Stomach (tissue), 9 donors: Measurements from ENCODE around the gene ANKRD11. TPM values are rescaled to one million over a fixed set of nuclear protein-coding genes. Genes with fewer than 3 reads are reported as not detected.
A peak's percentile ranks its signal among the peaks of the same experiment; 100 is the strongest.

Experiments
- DNase-seq, 2 donors: peaks; one replicate each; pipeline versions ENCODE4 v3.0.0 to v3.0.0-alpha.2; 2013 to 2019
- H3K27ac ChIP-seq, 5 donors: fragments of 200-600 bp in 4 of 5; sonication (generic) in 4 of 5; one replicate each; pipeline ENCODE4 v1.5.1; 2013 to 2019; ENCODE audit warnings: mild to moderate bottlenecking in 1 of 5, moderate library complexity in 1 of 5
- H3K27me3 ChIP-seq, 3 donors: fragments of 200-600 bp; sonication (generic); one replicate each; pipeline ENCODE4 v1.5.1; 2017 to 2019; ENCODE audit warnings: mixed run types in 1 of 3
- H3K36me3 ChIP-seq, 4 donors: fragments of 200-600 bp; sonication (generic); 1 replicate in 3 of 4; 2 replicates in 1 of 4; pipeline ENCODE4 v1.5.1; 2016 to 2019
- H3K4me1 ChIP-seq, 4 donors: fragments of 200-600 bp; sonication (generic); one replicate each; pipeline ENCODE4 v1.5.1; 2016 to 2019
- H3K4me3 ChIP-seq, 4 donors: fragments of 200-600 bp; sonication (generic) in 3 of 4; one replicate each; pipeline ENCODE4 v1.5.1; 2016 to 2019; ENCODE audit warnings: mild to moderate bottlenecking in 1 of 4
- H3K9me3 ChIP-seq, 4 donors: fragments of 200-600 bp; sonication (generic); one replicate each; pipeline ENCODE4 v1.5.1; 2016 to 2019
- EP300 ChIP-seq: sonication (generic); formaldehyde crosslinking; IDR thresholded peaks from one replicate; pipeline ENCODE4 v1.6.1; 2017; ENCODE audit warnings: antibody characterized with exemption
- POLR2A ChIP-seq, 4 donors: fragments of 450-650 bp; IDR thresholded peaks; one replicate each; pipeline ENCODE4 v1.6.1; 2016; ENCODE audit warnings: antibody characterized with exemption in 4 of 4, control low read depth in 2 of 4, mild to moderate bottlenecking in 1 of 4, moderate library complexity in 1 of 4
- POLR2AphosphoS5 ChIP-seq, 3 donors: sonication (generic); formaldehyde crosslinking; IDR thresholded peaks; one replicate each; pipeline ENCODE4 v1.6.1; 2016; ENCODE audit warnings: antibody characterized with exemption in 3 of 3
- WGBS, 5 donors: extraction: QIAGEN DNeasy Blood & Tissue Kit in 3 of 5; methylation state at CpG; one replicate each; pipeline versions ENCODE4 v1.1.5 to v1.1.7; 2013 to 2018; 5-methylcytosine and 5-hydroxymethylcytosine counted together
- intact Hi-C: fragments of 100-400 bp; cut with DNase I; formaldehyde crosslinking; loops from one replicate; pipeline ENCODE4 v1.15.1; 2023; ENCODE audit warnings: low total_unique reads
- polyA plus RNA-seq, 3 donors: library from polyadenylated mRNA; stranded (reverse); fragments of 200-250 nt; gene quantifications; one replicate each; pipeline ENCODE4 v1.2.3, GENCODE V29; 2013
- total RNA-seq, 5 donors: library from RNA; depleted of rRNA; stranded (reverse); fragments of >200 nt; gene quantifications; one replicate each; pipeline versions ENCODE4 v1.1.0 to v1.2.3, GENCODE V29; 2014 to 2016
- TF ChIP-seq, protein P1 (sequence below), 7 experiments: fragments of 450-650 bp in 4 of 7; fragments of 200-600 bp in 3 of 7; sonication (generic) in 3 of 7; IDR thresholded peaks; one replicate each; pipeline ENCODE4 v1.5.1; 2016 to 2019; ENCODE audit warnings: antibody characterized with exemption in 7 of 7, control low read depth in 2 of 7, mild to moderate bottlenecking in 1 of 7
- donor health status: healthy with polysubstance abuse.
- donor health status: Bipolar disorder and iron deficiency.
- donor health status: healthy.

Gene ANKRD11
- total and polyA plus RNA-seq, 8 donors = 25.4 to 350 (median 88.7) TPM

DNA sequence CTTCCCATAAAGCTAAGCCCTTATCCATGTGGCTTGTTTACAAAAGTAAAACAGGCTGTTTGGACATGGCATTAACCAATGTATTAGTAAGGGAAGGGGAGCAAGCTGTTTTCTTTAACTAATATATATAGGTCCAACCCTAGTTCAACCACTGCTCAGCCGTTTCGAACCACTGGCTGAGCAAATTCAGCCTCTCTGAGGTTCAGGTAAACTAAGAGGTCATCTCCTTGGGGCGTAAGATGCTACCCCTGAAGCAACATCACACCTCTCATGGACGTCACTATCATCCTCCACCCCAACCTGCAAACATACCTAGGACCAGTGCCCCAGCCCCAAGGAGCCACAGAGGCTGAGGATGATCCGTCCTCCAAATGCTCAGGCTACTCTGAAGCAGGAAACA, 45.2 kb downstream of the ANKRD11 start:
- WGBS, 5 donors = 46 to 65% (median 50%) methylated on average over 5 of the region's 5 CpGs
- no peaks in the 10 kb centered on the region for H3K36me3 ChIP-seq

DNA sequence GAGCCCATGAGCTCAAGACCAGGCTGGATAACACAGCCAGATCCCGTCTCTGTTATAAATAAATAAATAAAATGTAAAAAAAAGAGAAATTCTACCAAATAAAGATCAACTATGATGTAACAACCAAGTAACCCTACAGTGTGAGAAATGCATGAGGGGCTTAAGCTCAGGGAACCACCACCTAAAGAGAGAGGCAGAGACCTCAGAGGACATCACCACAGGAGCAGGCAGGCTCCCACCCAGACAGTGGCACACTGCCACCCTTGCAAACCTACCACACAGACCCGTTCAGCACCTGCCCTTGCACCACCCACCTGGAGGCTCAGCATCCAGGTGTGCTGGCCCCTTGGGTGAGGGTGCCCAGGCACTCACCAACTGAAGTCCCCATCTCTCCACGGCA, 45.6 kb downstream of the ANKRD11 start:
- Histone ChIP-seq H3K27ac (peak overlapping the region in 3 of 5 donors; percentile 3 to 63 (median 37)), H3K4me3 (no peak overlapping the region), H3K4me1 (peaks cover 63 to 99% (median 88%) of the 10 kb centered on the region in 4 donors), H3K27me3 (no peaks in the 10 kb centered on the region), H3K9me3 (no peaks in the 10 kb centered on the region), H3K36me3 (no peaks in the 10 kb centered on the region)
- TF ChIP-seq, protein P1, sequence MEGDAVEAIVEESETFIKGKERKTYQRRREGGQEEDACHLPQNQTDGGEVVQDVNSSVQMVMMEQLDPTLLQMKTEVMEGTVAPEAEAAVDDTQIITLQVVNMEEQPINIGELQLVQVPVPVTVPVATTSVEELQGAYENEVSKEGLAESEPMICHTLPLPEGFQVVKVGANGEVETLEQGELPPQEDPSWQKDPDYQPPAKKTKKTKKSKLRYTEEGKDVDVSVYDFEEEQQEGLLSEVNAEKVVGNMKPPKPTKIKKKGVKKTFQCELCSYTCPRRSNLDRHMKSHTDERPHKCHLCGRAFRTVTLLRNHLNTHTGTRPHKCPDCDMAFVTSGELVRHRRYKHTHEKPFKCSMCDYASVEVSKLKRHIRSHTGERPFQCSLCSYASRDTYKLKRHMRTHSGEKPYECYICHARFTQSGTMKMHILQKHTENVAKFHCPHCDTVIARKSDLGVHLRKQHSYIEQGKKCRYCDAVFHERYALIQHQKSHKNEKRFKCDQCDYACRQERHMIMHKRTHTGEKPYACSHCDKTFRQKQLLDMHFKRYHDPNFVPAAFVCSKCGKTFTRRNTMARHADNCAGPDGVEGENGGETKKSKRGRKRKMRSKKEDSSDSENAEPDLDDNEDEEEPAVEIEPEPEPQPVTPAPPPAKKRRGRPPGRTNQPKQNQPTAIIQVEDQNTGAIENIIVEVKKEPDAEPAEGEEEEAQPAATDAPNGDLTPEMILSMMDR (IDR thresholded peaks at IDR 0.05) = no peak
- no peak for TF ChIP-seq EP300
- TF ChIP-seq POLR2A (IDR thresholded peaks at IDR 0.05) = no peak
- no peak for TF ChIP-seq POLR2AphosphoS5 (IDR thresholded peaks at IDR 0.05)
- intact Hi-C loops = no loop called here
- no peak for DNase-seq
- WGBS, 5 donors = 21 to 28% (median 22%) methylated on average over 3 of the region's 3 CpGs

More for the DNA sequence above, 45.2 kb downstream of the ANKRD11 start:
- H3K4me3 ChIP-seq = no peak overlapping the region
- intact Hi-C loops = no loop called here
- H3K27ac ChIP-seq = peak overlapping the region in 3 of 5 donors; percentile 3 to 63 (median 37)
- DNase-seq = no peak
- H3K9me3 ChIP-seq = no peaks in the 10 kb centered on the region
- TF ChIP-seq, protein P1 (IDR thresholded peaks at IDR 0.05) = no peak
- TF ChIP-seq POLR2AphosphoS5 (IDR thresholded peaks at IDR 0.05) = no peak
- no peak for TF ChIP-seq POLR2A (IDR thresholded peaks at IDR 0.05)
- TF ChIP-seq EP300 = no peak
- H3K27me3 ChIP-seq = no peaks in the 10 kb centered on the region
- H3K4me1 ChIP-seq = peaks cover 67 to 99% (median 88%) of the 10 kb centered on the region in 4 donors

DNA sequence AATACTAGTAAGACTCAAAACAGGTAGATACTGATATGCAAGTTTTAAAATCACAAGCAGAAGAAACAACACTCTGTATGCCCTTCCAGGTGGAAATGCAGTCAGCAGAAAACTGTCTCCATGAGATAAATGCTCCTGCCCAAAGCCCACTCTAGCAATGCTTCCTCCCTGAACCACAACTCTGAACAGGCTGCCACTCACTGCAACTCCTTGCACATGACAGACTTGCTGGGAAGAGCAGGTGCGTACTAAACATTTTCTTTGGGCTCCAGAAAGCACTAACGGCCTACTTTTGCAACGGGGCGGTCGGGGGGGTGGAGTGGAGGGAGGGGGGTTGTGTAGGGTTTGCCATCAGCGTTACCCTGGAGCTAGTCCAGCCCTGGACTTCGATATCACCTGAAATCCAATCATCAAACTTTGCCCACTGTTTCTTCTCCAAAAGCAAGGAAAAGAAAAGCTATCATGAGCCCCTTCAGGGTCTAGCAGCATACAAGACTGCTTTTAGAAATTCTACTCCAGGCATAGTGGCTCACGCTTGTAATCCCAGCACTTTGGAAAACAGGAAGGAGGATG, 46.1 kb downstream of the ANKRD11 start:
- intact Hi-C loops = no loop called here
- peaks cover 58 to 99% (median 88%) of the 10 kb centered on the region in 4 donors for H3K4me1 ChIP-seq
- H3K36me3 ChIP-seq = no peaks in the 10 kb centered on the region
- DNase-seq = no peak
- TF ChIP-seq POLR2A (IDR thresholded peaks at IDR 0.05) = no peak
- TF ChIP-seq, protein P1 (IDR thresholded peaks at IDR 0.05) = no peak
- TF ChIP-seq EP300 = no peak
- 16 to 40% (median 21%) methylated on average over 8 of the region's 8 CpGs for WGBS, 5 donors
- peak overlapping the region in 4 of 5 donors; percentile 3 to 63 (median 42) for H3K27ac ChIP-seq
- H3K27me3 ChIP-seq = no peaks in the 10 kb centered on the region
- no peak overlapping the region for H3K4me3 ChIP-seq
- no peaks in the 10 kb centered on the region for H3K9me3 ChIP-seq

DNA sequence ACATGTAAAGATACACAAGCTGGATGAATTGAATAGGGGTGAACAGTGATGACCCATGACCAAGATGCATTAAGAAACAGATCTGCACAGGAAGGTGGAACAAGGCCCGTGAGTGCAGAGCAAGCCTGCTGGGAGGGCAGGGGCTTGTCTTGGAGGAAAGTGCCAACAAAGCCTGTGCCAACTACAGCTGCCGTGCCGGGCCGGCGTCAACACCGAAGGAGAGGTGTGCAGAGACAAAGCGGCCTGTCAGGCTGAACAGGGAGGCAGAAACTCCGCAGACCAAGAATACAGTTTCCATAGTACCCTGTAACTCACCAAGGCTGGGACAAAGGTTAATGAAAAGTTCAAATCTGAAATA, 46.7 kb downstream of the ANKRD11 start:
- Histone ChIP-seq H3K4me3 (no peak overlapping the region), H3K27ac (peak overlapping the region in 3 of 5 donors; percentile 10 to 63 (median 48)), H3K27me3 (no peaks in the 10 kb centered on the region), H3K4me1 (peaks cover 58 to 99% (median 87%) of the 10 kb centered on the region in 4 donors), H3K36me3 (no peaks in the 10 kb centered on the region), H3K9me3 (no peaks in the 10 kb centered on the region)
- TF ChIP-seq POLR2AphosphoS5 (IDR thresholded peaks at IDR 0.05) (no peak), POLR2A (IDR thresholded peaks at IDR 0.05) (no peak), EP300 (no peak)
- TF ChIP-seq, protein P1 (IDR thresholded peaks at IDR 0.05) = no peak
- intact Hi-C loops = no loop called here
- 15 to 28% (median 21%) methylated on average over 8 of the region's 8 CpGs for WGBS, 5 donors
- DNase-seq = peak; percentile 71 to 74
